K562 (cell line): Measurements from ENCODE around the gene SPEF1. TPM values are rescaled to one million over a fixed set of nuclear protein-coding genes. Genes with fewer than 3 reads are reported as not detected.

Experiments used
- ARID1B ChIP-seq: fragments of 450-650 bp; IDR thresholded peaks from 2 replicates; pipeline ENCODE4 v1.6.1; 2016; ENCODE audit warnings: antibody characterized with exemption, mild to moderate bottlenecking, inconsistent platforms
- BDP1 ChIP-seq: IDR thresholded peaks from 3 replicates; pipeline ENCODE4 v1.6.1; 2011; ENCODE audit not compliant: insufficient read length, insufficient read depth
- CBX5 ChIP-seq: IDR thresholded peaks from 2 replicates; pipeline ENCODE4 v1.6.1; 2014; ENCODE audit warnings: low read depth, borderline replicate concordance
- KLF1 ChIP-seq: fragments of 450-650 bp; IDR thresholded peaks from 2 replicates; pipeline ENCODE4 v1.6.1; 2016; ENCODE audit warnings: missing genetic modification characterization, missing compliant biosample characterization
- KLF6 ChIP-seq: fragments of 250-450 bp; sonication (Bioruptor Pico); IDR thresholded peaks from 2 replicates; pipeline ENCODE4 v1.4.0; 2020; ENCODE audit warnings: mild to moderate bottlenecking, moderate library complexity, borderline replicate concordance
- SRF ChIP-seq, 2 experiments: fragments of 250-450, 450-650 bp in 1 of 2; sonication (Bioruptor Pico) in 1 of 2; sonication (generic) in 1 of 2; formaldehyde crosslinking; IDR thresholded peaks; 2 replicates each; pipeline versions ENCODE4 v1.5.0 to v1.5.1; 2020 to 2022; ENCODE audit warnings: mild to moderate bottlenecking in 1 of 2, missing genetic modification reagents in 1 of 2
- TAL1 ChIP-seq: fragments of 450-650 bp; IDR thresholded peaks from 2 replicates; pipeline ENCODE4 v1.6.1; 2016; ENCODE audit warnings: mild to moderate bottlenecking
- XRCC5 ChIP-seq: fragments of 200-400 bp; formaldehyde crosslinking; IDR thresholded peaks from 2 replicates; pipeline ENCODE4 v1.6.1; 2017; ENCODE audit warnings: low read depth, mild to moderate bottlenecking, low read length
- ZBTB17 ChIP-seq: fragments of 450-650 bp; formaldehyde crosslinking; IDR thresholded peaks from 2 replicates; pipeline ENCODE4 v1.4.0; 2020; ENCODE audit warnings: mild to moderate bottlenecking
- ZNF12 ChIP-seq: sonication (generic); formaldehyde crosslinking; IDR thresholded peaks from 2 replicates; pipeline ENCODE4 v1.4.0; 2020; ENCODE audit warnings: mild to moderate bottlenecking, missing genetic modification reagents
- ZNF124 ChIP-seq: sonication (generic); formaldehyde crosslinking; IDR thresholded peaks from 2 replicates; pipeline ENCODE4 v1.8.1; 2022; ENCODE audit warnings: missing genetic modification reagents
- ZNF263 ChIP-seq: sonication (generic); formaldehyde crosslinking; IDR thresholded peaks from 2 replicates; pipeline ENCODE4 v1.8.0; 2022; ENCODE audit warnings: mild to moderate bottlenecking, missing genetic modification reagents, borderline replicate concordance
- ZNF3 ChIP-seq: fragments of 250-450 bp; sonication (Bioruptor Pico); IDR thresholded peaks from 2 replicates; pipeline ENCODE4 v1.5.0; 2021; ENCODE audit warnings: mild to moderate bottlenecking, moderate library complexity
- polyA plus RNA-seq, 8 experiments: library from polyadenylated mRNA; depleted of rRNA in 4 of 8; stranded (reverse) in 5 of 8; unstranded in 3 of 8; fragments of >200 nt; fragmentation: Nextera tagmentation in 2 of 8; fragmentation: Illumina TruSeq in 1 of 8; extraction: Ambion mirVana in 2 of 8; extraction: Trizol in 1 of 8; gene quantifications; 2 replicates each; pipeline versions ENCODE4 v1.2.1 to v1.2.3, GENCODE V29; 2011 to 2014; ENCODE audit warnings: inconsistent platforms in 1 of 8, missing spikeins in 1 of 8
- total RNA-seq, 7 experiments: library from RNA; depleted of rRNA in 6 of 7; stranded (reverse); fragments of >200 nt in 6 of 7; fragmentation: Illumina TruSeq in 2 of 7; extraction: Trizol in 2 of 7; gene quantifications; 2 replicates each; pipeline versions ENCODE4 v1.2.1 to v1.2.3, GENCODE V29; 2011 to 2021; ENCODE audit warnings: low replicate concordance in 1 of 7
- TF ChIP-seq, protein P1 (sequence below): sonication (generic); formaldehyde crosslinking; IDR thresholded peaks from 2 replicates; pipeline ENCODE4 v1.8.1; 2023; ENCODE audit warnings: mild to moderate bottlenecking, missing genetic modification reagents
- TF ChIP-seq, protein P2 (sequence below): fragments of 250-450 bp; sonication (Bioruptor Pico); IDR thresholded peaks from 2 replicates; pipeline ENCODE4 v1.8.0; 2022; ENCODE audit warnings: inconsistent platforms, mild to moderate bottlenecking, moderate library complexity, borderline replicate concordance
- TF ChIP-seq, protein P3 (sequence below): fragments of 150-350 bp; IDR thresholded peaks from 2 replicates; pipeline ENCODE4 v1.6.1; 2014; ENCODE audit warnings: low read depth, mild to moderate bottlenecking, low read length, borderline replicate concordance
- TF ChIP-seq, protein P4 (sequence below): sonication (generic); formaldehyde crosslinking; IDR thresholded peaks from 2 replicates; pipeline ENCODE4 v1.8.0; 2022; ENCODE audit warnings: mild to moderate bottlenecking, missing genetic modification reagents
- TF ChIP-seq, protein P5 (sequence below): fragments of 250-450 bp; sonication (Bioruptor Pico); IDR thresholded peaks from 2 replicates; pipeline ENCODE4 v1.5.0; 2020; ENCODE audit warnings: mild to moderate bottlenecking

SPEF1 gene
- total and polyA plus RNA-seq, 9 of the 15 experiments (the other 6 are each of a cell fraction or from before 2014, with no cell fraction given): not detected

DNA sequence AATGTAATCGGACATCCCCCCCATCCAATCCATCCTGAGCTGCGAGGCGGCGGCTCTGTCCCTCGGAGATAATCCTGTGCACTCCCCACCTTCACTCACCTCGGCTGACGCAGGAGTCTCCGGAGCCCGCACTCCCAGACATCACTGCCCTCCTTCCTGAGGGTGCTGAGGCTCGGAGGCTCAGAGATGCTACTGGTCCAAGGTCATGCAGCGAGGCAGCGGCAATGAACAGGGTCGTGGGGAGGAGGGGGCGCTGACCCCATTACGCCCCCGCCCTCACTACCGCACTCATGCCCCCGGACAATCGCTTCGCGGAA is 14.2 kb downstream of the SPEF1 start (continued):
- TF ChIP-seq, protein P1, sequence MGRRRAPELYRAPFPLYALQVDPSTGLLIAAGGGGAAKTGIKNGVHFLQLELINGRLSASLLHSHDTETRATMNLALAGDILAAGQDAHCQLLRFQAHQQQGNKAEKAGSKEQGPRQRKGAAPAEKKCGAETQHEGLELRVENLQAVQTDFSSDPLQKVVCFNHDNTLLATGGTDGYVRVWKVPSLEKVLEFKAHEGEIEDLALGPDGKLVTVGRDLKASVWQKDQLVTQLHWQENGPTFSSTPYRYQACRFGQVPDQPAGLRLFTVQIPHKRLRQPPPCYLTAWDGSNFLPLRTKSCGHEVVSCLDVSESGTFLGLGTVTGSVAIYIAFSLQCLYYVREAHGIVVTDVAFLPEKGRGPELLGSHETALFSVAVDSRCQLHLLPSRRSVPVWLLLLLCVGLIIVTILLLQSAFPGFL: no peak
- TF ChIP-seq KLF1: no peak
- no peak for TF ChIP-seq ZBTB17
- no peak for TF ChIP-seq ZNF3 (CRISPR knock-in tag)
- peak; percentile 26; the same call in 1 of the 2 replicates for TF ChIP-seq TAL1
- TF ChIP-seq, protein P2, sequence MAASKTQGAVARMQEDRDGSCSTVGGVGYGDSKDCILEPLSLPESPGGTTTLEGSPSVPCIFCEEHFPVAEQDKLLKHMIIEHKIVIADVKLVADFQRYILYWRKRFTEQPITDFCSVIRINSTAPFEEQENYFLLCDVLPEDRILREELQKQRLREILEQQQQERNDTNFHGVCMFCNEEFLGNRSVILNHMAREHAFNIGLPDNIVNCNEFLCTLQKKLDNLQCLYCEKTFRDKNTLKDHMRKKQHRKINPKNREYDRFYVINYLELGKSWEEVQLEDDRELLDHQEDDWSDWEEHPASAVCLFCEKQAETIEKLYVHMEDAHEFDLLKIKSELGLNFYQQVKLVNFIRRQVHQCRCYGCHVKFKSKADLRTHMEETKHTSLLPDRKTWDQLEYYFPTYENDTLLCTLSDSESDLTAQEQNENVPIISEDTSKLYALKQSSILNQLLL (CRISPR knock-in tag): no peak
- TF ChIP-seq XRCC5: no peak
- TF ChIP-seq, protein P3, sequence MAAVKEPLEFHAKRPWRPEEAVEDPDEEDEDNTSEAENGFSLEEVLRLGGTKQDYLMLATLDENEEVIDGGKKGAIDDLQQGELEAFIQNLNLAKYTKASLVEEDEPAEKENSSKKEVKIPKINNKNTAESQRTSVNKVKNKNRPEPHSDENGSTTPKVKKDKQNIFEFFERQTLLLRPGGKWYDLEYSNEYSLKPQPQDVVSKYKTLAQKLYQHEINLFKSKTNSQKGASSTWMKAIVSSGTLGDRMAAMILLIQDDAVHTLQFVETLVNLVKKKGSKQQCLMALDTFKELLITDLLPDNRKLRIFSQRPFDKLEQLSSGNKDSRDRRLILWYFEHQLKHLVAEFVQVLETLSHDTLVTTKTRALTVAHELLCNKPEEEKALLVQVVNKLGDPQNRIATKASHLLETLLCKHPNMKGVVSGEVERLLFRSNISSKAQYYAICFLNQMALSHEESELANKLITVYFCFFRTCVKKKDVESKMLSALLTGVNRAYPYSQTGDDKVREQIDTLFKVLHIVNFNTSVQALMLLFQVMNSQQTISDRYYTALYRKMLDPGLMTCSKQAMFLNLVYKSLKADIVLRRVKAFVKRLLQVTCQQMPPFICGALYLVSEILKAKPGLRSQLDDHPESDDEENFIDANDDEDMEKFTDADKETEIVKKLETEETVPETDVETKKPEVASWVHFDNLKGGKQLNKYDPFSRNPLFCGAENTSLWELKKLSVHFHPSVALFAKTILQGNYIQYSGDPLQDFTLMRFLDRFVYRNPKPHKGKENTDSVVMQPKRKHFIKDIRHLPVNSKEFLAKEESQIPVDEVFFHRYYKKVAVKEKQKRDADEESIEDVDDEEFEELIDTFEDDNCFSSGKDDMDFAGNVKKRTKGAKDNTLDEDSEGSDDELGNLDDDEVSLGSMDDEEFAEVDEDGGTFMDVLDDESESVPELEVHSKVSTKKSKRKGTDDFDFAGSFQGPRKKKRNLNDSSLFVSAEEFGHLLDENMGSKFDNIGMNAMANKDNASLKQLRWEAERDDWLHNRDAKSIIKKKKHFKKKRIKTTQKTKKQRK: no peak
- no peak for TF ChIP-seq SRF (CRISPR knock-in tag; IDR thresholded peaks at IDR 0.05)
- TF ChIP-seq KLF6 (CRISPR knock-in tag): no peak
- TF ChIP-seq, protein P4, sequence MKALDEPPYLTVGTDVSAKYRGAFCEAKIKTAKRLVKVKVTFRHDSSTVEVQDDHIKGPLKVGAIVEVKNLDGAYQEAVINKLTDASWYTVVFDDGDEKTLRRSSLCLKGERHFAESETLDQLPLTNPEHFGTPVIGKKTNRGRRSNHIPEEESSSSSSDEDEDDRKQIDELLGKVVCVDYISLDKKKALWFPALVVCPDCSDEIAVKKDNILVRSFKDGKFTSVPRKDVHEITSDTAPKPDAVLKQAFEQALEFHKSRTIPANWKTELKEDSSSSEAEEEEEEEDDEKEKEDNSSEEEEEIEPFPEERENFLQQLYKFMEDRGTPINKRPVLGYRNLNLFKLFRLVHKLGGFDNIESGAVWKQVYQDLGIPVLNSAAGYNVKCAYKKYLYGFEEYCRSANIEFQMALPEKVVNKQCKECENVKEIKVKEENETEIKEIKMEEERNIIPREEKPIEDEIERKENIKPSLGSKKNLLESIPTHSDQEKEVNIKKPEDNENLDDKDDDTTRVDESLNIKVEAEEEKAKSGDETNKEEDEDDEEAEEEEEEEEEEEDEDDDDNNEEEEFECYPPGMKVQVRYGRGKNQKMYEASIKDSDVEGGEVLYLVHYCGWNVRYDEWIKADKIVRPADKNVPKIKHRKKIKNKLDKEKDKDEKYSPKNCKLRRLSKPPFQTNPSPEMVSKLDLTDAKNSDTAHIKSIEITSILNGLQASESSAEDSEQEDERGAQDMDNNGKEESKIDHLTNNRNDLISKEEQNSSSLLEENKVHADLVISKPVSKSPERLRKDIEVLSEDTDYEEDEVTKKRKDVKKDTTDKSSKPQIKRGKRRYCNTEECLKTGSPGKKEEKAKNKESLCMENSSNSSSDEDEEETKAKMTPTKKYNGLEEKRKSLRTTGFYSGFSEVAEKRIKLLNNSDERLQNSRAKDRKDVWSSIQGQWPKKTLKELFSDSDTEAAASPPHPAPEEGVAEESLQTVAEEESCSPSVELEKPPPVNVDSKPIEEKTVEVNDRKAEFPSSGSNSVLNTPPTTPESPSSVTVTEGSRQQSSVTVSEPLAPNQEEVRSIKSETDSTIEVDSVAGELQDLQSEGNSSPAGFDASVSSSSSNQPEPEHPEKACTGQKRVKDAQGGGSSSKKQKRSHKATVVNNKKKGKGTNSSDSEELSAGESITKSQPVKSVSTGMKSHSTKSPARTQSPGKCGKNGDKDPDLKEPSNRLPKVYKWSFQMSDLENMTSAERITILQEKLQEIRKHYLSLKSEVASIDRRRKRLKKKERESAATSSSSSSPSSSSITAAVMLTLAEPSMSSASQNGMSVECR (CRISPR knock-in tag): peak; percentile 67; the same call in 1 of the 2 replicates
- TF ChIP-seq, protein P5, sequence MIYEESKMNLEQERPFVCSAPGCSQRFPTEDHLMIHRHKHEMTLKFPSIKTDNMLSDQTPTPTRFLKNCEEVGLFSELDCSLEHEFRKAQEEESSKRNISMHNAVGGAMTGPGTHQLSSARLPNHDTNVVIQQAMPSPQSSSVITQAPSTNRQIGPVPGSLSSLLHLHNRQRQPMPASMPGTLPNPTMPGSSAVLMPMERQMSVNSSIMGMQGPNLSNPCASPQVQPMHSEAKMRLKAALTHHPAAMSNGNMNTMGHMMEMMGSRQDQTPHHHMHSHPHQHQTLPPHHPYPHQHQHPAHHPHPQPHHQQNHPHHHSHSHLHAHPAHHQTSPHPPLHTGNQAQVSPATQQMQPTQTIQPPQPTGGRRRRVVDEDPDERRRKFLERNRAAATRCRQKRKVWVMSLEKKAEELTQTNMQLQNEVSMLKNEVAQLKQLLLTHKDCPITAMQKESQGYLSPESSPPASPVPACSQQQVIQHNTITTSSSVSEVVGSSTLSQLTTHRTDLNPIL (CRISPR knock-in tag): no peak
- TF ChIP-seq ZNF263 (CRISPR knock-in tag): peak; percentile 39; the same call in 1 of the 2 replicates
- TF ChIP-seq CBX5: no peak
- TF ChIP-seq BDP1: no peak
- no peak for TF ChIP-seq ZNF124 (CRISPR knock-in tag)
- no peak for TF ChIP-seq ZNF12 (CRISPR knock-in tag)
- 0 out of 2 replicates have a peak, but pooled peaks have one; percentile 31 for TF ChIP-seq ARID1B
